OCI-LY3 (cell line): Measurements from ENCODE around the gene MARVELD3.
"Not testable (repeated sequence)": the region's sequence is repeated elsewhere in the genome, so short reads cannot be mapped to it uniquely, and the experiment has no call there.

Experiments used
- H2AFZ ChIP-seq: fragments of 200-600, 300-600 bp; shearing (Covaris generic); 2 replicates; pipeline ENCODE4 v1.6.0; 2014; ENCODE audit warnings: antibody characterized with exemption, low read depth, low read length
- H3K27ac ChIP-seq: fragments of 200-600, 300-600 bp; sonication (generic); 2 replicates; pipeline ENCODE4 v1.5.1; 2014; ENCODE audit warnings: mild to moderate bottlenecking, low read length, moderate library complexity, mixed read lengths
- H3K27me3 ChIP-seq: fragments of 200-600, 300-600 bp; sonication (generic); 2 replicates; pipeline ENCODE4 v1.6.1; 2014; ENCODE audit warnings: low read depth, low read length, mixed read lengths
- H3K36me3 ChIP-seq: fragments of 200-600, 300-600 bp; sonication (generic); replicated peaks from 2 replicates; pipeline ENCODE3; 2014; ENCODE audit warnings: low read depth, low read length, mixed read lengths
- H3K4me1 ChIP-seq: fragments of 300-600, 200-600 bp; sonication (generic); 2 replicates; pipeline ENCODE4 v1.6.1; 2014; ENCODE audit warnings: low read length, mixed read lengths
- H3K4me2 ChIP-seq: fragments of 200-600, 300-600 bp; sonication (generic); 2 replicates; pipeline ENCODE4 v1.6.1; 2014; ENCODE audit warnings: low read length, mixed read lengths
- H3K4me3 ChIP-seq: fragments of 300-600, 200-600 bp; sonication (generic); 2 replicates; pipeline ENCODE4 v1.5.1; 2014; ENCODE audit warnings: antibody characterized with exemption, mild to moderate bottlenecking, low read length, moderate library complexity
- H3K79me2 ChIP-seq: fragments of 300-600, 200-600 bp; shearing (Covaris generic); 2 replicates; pipeline ENCODE4 v1.6.1; 2014; ENCODE audit warnings: mild to moderate bottlenecking, low read length, mixed read lengths
- H3K9ac ChIP-seq: fragments of 300-600, 200-600 bp; shearing (Covaris generic); 2 replicates; pipeline ENCODE4 v1.6.0; 2014; ENCODE audit warnings: mild to moderate bottlenecking, low read length, moderate library complexity
- H3K9me3 ChIP-seq: fragments of 200-600, 300-600 bp; shearing (Covaris generic); 2 replicates; pipeline ENCODE4 v1.6.1; 2014; ENCODE audit warnings: low read length, mixed read lengths; ENCODE audit not compliant: insufficient read depth
- H4K20me1 ChIP-seq: fragments of 200-600, 300-600 bp; sonication (generic); 2 replicates; pipeline ENCODE4 v1.6.1; 2016; ENCODE audit warnings: low read length, mixed read lengths; ENCODE audit not compliant: insufficient read depth
- CTCF ChIP-seq: fragments of 200-600, 300-600 bp; sonication (generic); IDR thresholded peaks from 2 replicates; pipeline ENCODE4 v1.5.1; 2014; ENCODE audit warnings: antibody characterized with exemption, low read length, low read depth
- EZH2phosphoT487 ChIP-seq: fragments of 200-600 bp; shearing (Covaris generic); IDR thresholded peaks from 2 replicates; pipeline ENCODE4 v1.6.1; 2018; ENCODE audit warnings: antibody characterized with exemption, mixed run types, low read depth

The MARVELD3 gene

GRCh38 chr16:71609066-71609465 lies 16.9 kb upstream of the MARVELD3 start:
- peak overlapping the region; percentile 32 for H3K4me2 ChIP-seq

GRCh38 chr16:71610447-71610846 lies 15.5 kb upstream of the MARVELD3 start:
- H3K27me3 ChIP-seq, result no peaks in the 10 kb centered on the region
- H3K36me3 ChIP-seq, result no peaks in the 10 kb centered on the region
- TF ChIP-seq CTCF (no peak), EZH2phosphoT487 (no peak)
- no peaks in the 10 kb centered on the region for H4K20me1 ChIP-seq
- H3K27ac ChIP-seq, result no peak overlapping the region
- H3K4me2 ChIP-seq, result peak overlapping the region; percentile 84
- H3K4me3 ChIP-seq, result peak overlapping the region; percentile 69; the same call in 1 of the 2 replicates
- H3K79me2 ChIP-seq, result no peaks in the 10 kb centered on the region
- no peak overlapping the region for H3K9ac ChIP-seq
- no peak overlapping the region for H2AFZ ChIP-seq
- peaks cover 50% of the 10 kb centered on the region for H3K4me1 ChIP-seq
- H3K9me3 ChIP-seq, result no peaks in the 10 kb centered on the region

More at GRCh38 chr16:71609066-71609465, 16.9 kb upstream of the MARVELD3 start:
- Histone ChIP-seq H3K9ac (peak overlapping the region; percentile 35; the same call in 1 of the 2 replicates), H3K36me3 (no peaks in the 10 kb centered on the region), H3K79me2 (no peaks in the 10 kb centered on the region), H2AFZ (no peak overlapping the region), H3K4me3 (no peak overlapping the region), H3K4me1 (peaks cover 50% of the 10 kb centered on the region), H3K27ac (peak overlapping the region; percentile 91), H4K20me1 (no peaks in the 10 kb centered on the region), H3K9me3 (no peaks in the 10 kb centered on the region), H3K27me3 (no peaks in the 10 kb centered on the region)
- TF ChIP-seq CTCF (no peak), EZH2phosphoT487 (no peak)

GRCh38 chr16:71610936-71611871 lies 14.8 kb upstream of the MARVELD3 start:
- no peaks in the 10 kb centered on the region for H4K20me1 ChIP-seq
- no peak overlapping the region for H3K27ac ChIP-seq
- peaks cover 50% of the 10 kb centered on the region for H3K4me1 ChIP-seq
- no peaks in the 10 kb centered on the region for H3K36me3 ChIP-seq
- TF ChIP-seq EZH2phosphoT487 (no peak), CTCF (peak; percentile 60)
- H3K27me3 ChIP-seq, result no peaks in the 10 kb centered on the region
- H3K4me3 ChIP-seq, result peak overlapping the region; percentile 69
- H3K4me2 ChIP-seq, result peak overlapping the region; percentile 84
- peak overlapping the region; percentile 98 for H2AFZ ChIP-seq
- no peaks in the 10 kb centered on the region for H3K79me2 ChIP-seq
- peak overlapping the region; percentile 42 for H3K9ac ChIP-seq
- no peaks in the 10 kb centered on the region for H3K9me3 ChIP-seq

- H4K20me1 ChIP-seq, H2AFZ ChIP-seq, H3K4me2 ChIP-seq, H3K4me3 ChIP-seq, H3K36me3 ChIP-seq, H3K9me3 ChIP-seq, H3K27me3 ChIP-seq, H3K9ac ChIP-seq, H3K27ac ChIP-seq, H3K79me2 ChIP-seq: not testable (repeated sequence)
- peaks cover 18% of the 10 kb centered on the region for H3K4me1 ChIP-seq
These were observed 11.0 kb upstream of the MARVELD3 start for GRCh38 chr16:71614956-71615355.
